ENCODE data around the gene SLC25A39. TPM values are rescaled to one million over a fixed set of nuclear protein-coding genes. Genes with fewer than 3 reads are reported as not detected.
A peak's percentile ranks its signal among the peaks of the same experiment; 100 is the strongest.

Gene SLC25A39
- total and polyA plus RNA-seq, 9 of the 15 experiments (the other 6 are each of a cell fraction or from before 2014, with no cell fraction given), result 4.8 to 267 (median 140) TPM

DNA sequence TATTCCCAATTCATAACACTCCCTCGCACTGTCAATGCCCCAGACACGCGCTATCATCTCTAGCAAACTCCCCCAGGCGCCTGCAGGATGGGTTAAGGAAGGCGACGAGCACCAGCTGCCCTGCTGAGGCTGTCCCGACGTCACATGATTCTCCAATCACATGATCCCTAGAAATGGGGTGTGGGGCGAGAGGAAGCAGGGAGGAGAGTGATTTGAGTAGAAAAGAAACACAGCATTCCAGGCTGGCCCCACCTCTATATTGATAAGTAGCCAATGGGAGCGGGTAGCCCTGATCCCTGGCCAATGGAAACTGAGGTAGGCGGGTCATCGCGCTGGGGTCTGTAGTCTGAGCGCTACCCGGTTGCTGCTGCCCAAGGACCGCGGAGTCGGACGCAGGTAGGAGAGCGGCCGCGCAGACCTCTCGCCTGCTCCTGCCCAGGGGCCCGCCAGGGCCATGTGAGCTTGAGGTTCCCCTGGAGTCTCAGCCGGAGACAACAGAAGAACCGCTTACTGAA, 20.4 kb upstream of the SLC25A39 start, which contains the start of gene GRN (continued):
- TF ChIP-seq MAFF (IDR thresholded peaks at IDR 0.05; ENCODE audit: low read length), result no peak
- no peak for TF ChIP-seq ZNF174 (CRISPR knock-in tag; IDR thresholded peaks at IDR 0.05)
- no peak for TF ChIP-seq FUS (optimal IDR thresholded peaks at IDR 0.05; ENCODE audit: low read depth, low read length)
- TF ChIP-seq, protein P1, sequence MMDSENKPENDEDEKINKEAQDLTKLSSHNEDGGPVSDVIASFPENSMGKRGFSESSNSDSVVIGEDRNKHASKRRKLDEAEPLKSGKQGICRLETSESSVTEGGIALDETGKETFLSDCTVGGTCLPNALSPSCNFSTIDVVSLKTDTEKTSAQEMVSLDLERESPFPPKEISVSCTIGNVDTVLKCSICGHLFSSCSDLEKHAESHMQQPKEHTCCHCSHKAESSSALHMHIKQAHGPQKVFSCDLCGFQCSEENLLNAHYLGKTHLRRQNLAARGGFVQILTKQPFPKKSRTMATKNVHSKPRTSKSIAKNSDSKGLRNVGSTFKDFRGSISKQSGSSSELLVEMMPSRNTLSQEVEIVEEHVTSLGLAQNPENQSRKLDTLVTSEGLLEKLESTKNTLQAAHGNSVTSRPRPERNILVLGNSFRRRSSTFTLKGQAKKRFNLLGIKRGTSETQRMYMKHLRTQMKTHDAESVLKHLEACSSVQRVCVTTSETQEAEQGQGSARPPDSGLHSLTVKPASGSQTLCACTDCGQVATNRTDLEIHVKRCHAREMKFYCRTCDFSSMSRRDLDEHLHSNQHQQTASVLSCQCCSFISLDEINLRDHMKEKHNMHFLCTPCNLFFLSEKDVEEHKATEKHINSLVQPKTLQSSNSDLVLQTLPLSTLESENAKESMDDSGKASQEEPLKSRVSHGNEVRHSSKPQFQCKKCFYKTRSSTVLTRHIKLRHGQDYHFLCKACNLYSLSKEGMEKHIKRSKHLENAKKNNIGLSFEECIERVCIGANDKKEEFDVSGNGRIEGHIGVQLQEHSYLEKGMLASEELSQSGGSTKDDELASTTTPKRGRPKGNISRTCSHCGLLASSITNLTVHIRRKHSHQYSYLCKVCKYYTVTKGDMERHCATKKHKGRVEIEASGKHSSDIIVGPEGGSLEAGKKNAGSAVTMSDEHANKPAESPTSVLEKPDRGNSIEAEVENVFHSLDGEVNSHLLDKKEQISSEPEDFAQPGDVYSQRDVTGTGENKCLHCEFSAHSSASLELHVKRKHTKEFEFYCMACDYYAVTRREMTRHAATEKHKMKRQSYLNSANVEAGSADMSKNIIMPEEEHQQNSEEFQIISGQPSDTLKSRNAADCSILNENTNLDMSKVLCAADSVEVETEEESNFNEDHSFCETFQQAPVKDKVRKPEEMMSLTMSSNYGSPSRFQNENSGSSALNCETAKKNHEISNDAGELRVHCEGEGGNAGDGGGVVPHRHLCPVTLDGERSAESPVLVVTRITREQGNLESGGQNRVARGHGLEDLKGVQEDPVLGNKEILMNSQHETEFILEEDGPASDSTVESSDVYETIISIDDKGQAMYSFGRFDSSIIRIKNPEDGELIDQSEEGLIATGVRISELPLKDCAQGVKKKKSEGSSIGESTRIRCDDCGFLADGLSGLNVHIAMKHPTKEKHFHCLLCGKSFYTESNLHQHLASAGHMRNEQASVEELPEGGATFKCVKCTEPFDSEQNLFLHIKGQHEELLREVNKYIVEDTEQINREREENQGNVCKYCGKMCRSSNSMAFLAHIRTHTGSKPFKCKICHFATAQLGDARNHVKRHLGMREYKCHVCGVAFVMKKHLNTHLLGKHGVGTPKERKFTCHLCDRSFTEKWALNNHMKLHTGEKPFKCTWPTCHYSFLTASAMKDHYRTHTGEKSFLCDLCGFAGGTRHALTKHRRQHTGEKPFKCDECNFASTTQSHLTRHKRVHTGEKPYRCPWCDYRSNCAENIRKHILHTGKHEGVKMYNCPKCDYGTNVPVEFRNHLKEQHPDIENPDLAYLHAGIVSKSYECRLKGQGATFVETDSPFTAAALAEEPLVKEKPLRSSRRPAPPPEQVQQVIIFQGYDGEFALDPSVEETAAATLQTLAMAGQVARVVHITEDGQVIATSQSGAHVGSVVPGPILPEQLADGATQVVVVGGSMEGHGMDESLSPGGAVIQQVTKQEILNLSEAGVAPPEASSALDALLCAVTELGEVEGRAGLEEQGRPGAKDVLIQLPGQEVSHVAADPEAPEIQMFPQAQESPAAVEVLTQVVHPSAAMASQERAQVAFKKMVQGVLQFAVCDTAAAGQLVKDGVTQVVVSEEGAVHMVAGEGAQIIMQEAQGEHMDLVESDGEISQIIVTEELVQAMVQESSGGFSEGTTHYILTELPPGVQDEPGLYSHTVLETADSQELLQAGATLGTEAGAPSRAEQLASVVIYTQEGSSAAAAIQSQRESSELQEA (IDR thresholded peaks at IDR 0.05; ENCODE audit: low read depth), result no peak
- peak; percentile 90 for TF ChIP-seq FOXP1 (CRISPR knock-in tag; IDR thresholded peaks at IDR 0.05)
- no peak for TF ChIP-seq ZNF124 (CRISPR knock-in tag; IDR thresholded peaks at IDR 0.05)
- TF ChIP-seq LCOR (CRISPR knock-in tag; IDR thresholded peaks at IDR 0.05), result peak; percentile 80; the same call in 1 of the 2 replicates
- TF ChIP-seq ZBTB7A (IDR thresholded peaks at IDR 0.05; ENCODE audit: borderline replicate concordance, control insufficient read depth, low read depth, low read length), result peak; percentile 3; the same call in 1 of the 2 replicates
- no peak for TF ChIP-seq FIP1L1 (IDR thresholded peaks at IDR 0.05; ENCODE audit: low read depth, low read length, poor library complexity, severe bottlenecking)
- no peak for TF ChIP-seq DPF2 (IDR thresholded peaks at IDR 0.05)
- TF ChIP-seq ZNF253 (CRISPR knock-in tag; conservative IDR thresholded peaks at IDR 0.05), result no peak
- TF ChIP-seq SRSF3 (IDR thresholded peaks at IDR 0.05; ENCODE audit: insufficient read depth, low read length), result no peak
- TF ChIP-seq, protein P2, sequence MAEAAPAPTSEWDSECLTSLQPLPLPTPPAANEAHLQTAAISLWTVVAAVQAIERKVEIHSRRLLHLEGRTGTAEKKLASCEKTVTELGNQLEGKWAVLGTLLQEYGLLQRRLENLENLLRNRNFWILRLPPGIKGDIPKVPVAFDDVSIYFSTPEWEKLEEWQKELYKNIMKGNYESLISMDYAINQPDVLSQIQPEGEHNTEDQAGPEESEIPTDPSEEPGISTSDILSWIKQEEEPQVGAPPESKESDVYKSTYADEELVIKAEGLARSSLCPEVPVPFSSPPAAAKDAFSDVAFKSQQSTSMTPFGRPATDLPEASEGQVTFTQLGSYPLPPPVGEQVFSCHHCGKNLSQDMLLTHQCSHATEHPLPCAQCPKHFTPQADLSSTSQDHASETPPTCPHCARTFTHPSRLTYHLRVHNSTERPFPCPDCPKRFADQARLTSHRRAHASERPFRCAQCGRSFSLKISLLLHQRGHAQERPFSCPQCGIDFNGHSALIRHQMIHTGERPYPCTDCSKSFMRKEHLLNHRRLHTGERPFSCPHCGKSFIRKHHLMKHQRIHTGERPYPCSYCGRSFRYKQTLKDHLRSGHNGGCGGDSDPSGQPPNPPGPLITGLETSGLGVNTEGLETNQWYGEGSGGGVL (CRISPR knock-in tag; IDR thresholded peaks at IDR 0.05), result no peak
- TF ChIP-seq ZNF75A (CRISPR knock-in tag; IDR thresholded peaks at IDR 0.05), result no peak
- TF ChIP-seq ZNF146 (CRISPR knock-in tag; IDR thresholded peaks at IDR 0.05; ENCODE audit: unreplicated experiment), result no peak
- peak; percentile 97 for TF ChIP-seq USF2 (CRISPR knock-in tag; IDR thresholded peaks at IDR 0.05)
- no peak for TF ChIP-seq PREB (CRISPR knock-in tag; IDR thresholded peaks at IDR 0.05)
